HepG2 (cell line): ENCODE data around the gene PDS5B. TPM values are rescaled to one million over a fixed set of nuclear protein-coding genes. Genes with fewer than 3 reads are reported as not detected.

Source experiments
- ATAC-seq: fragments of 200-7000 bp; cut with Tn5 transposase; 3 replicates; pipeline ENCODE4 v1.9.1; 2020; ENCODE audit warnings: mild to moderate bottlenecking, moderate library complexity
- BruUV-seq: library from RNA; stranded (reverse); fragments of 400-500 nt; replicated peaks from 2 replicates; lab custom pipeline; 2021; lab: Mats Ljungman, UMichigan
- CTCF ChIA-PET: fragments of 300-600 bp; formaldehyde crosslinking; extraction: SDS; loops from one replicate; lab custom pipeline; 2021; ENCODE audit warnings: low total read pairs, inconsistent platforms, low intra/inter-chr PET ratio; lab: Yijun Ruan, JAX
- POLR2A ChIA-PET: fragments of 350-600 bp; sonication (Branson Sonifier 250); formaldehyde crosslinking; loops from one replicate; lab custom pipeline; 2020; ENCODE audit warnings: antibody characterized with exemption, inconsistent platforms; lab: Yijun Ruan, JAX
- DNase-seq: peaks from one replicate; pipeline ENCODE4 v3.0.0-alpha.2; 2015; ENCODE audit warnings: low spot score
- FAIRE-seq: peaks from 3 replicates; lab custom pipeline; 2011; peaks lifted over from hg19 to GRCh38; lab: Jason Lieb, UNC
- H2AFZ ChIP-seq: one replicate; pipeline ENCODE4 v1.6.1; 2011; ENCODE audit warnings: low read length, inconsistent platforms
- H3K27ac ChIP-seq: fragments of 300-600 bp; 3 replicates; pipeline ENCODE4 v1.8.0; 2011; ENCODE audit warnings: mixed run types, mild to moderate bottlenecking, mixed read lengths, low read length, inconsistent platforms; ENCODE audit not compliant: insufficient read depth; ENCODE audit errors: extremely low read length
- H3K27me3 ChIP-seq, 2 experiments: fragments of 200-600 bp in 1 of 2; 2 replicates in 1 of 2; 3 replicates in 1 of 2; pipeline versions ENCODE4 v1.6.0 to v1.8.0; 2011; ENCODE audit warnings: low read length in 2 of 2, mild to moderate bottlenecking in 2 of 2, moderate library complexity in 2 of 2, inconsistent platforms in 1 of 2; ENCODE audit not compliant: insufficient read depth in 2 of 2, control insufficient read depth in 1 of 2
- H3K36me3 ChIP-seq, 2 experiments: fragments of 200-600 bp in 1 of 2; replicated peaks in 1 of 2; 2 replicates in 1 of 2; 3 replicates in 1 of 2; pipeline versions ENCODE4 v1.5.1 to v1.8.0; 2011; ENCODE audit warnings: low read length in 2 of 2, inconsistent platforms in 1 of 2; ENCODE audit not compliant: insufficient read depth in 2 of 2, control insufficient read depth in 1 of 2
- H3K4me1 ChIP-seq: 2 replicates; pipeline ENCODE4 v1.5.1; 2012; ENCODE audit warnings: low read length, inconsistent platforms; ENCODE audit not compliant: insufficient read depth
- H3K4me2 ChIP-seq: 2 replicates; pipeline ENCODE4 v1.6.0; 2011; ENCODE audit warnings: low read depth, low read length, inconsistent platforms
- H3K4me3 ChIP-seq, 3 experiments: fragments of 200-600 bp in 1 of 3; sonication (generic), shearing (Covaris generic) in 1 of 3; replicated peaks in 1 of 3; 2 replicates each; pipeline ENCODE4 v1.5.1; 2011 to 2016; ENCODE audit warnings: low read length in 3 of 3, inconsistent platforms in 2 of 3, low read depth in 2 of 3, mild to moderate bottlenecking in 2 of 3, control low read depth in 1 of 3, mixed read lengths in 1 of 3; ENCODE audit not compliant: insufficient read depth in 1 of 3
- H3K79me2 ChIP-seq: one replicate; pipeline ENCODE4 v1.6.1; 2011; ENCODE audit warnings: low read length, inconsistent platforms; ENCODE audit not compliant: insufficient read depth
- H3K9ac ChIP-seq: 2 replicates; pipeline ENCODE4 v1.6.0; 2011; ENCODE audit warnings: mild to moderate bottlenecking, low read depth, low read length, inconsistent platforms; ENCODE audit not compliant: insufficient read depth
- H3K9me3 ChIP-seq: 2 replicates; pipeline ENCODE4 v1.5.1; 2012; ENCODE audit warnings: mild to moderate bottlenecking, low read length
- H4K20me1 ChIP-seq: 2 replicates; pipeline ENCODE4 v1.6.0; 2011; ENCODE audit warnings: inconsistent platforms, mild to moderate bottlenecking, low read length, moderate library complexity; ENCODE audit not compliant: insufficient read depth
- AHR ChIP-seq: IDR thresholded peaks from 2 replicates; pipeline ENCODE4 v1.6.1; 2018; ENCODE audit warnings: missing genetic modification reagents, missing compliant biosample characterization
- CREBL2 ChIP-seq: sonication (generic); formaldehyde crosslinking; IDR thresholded peaks from 2 replicates; pipeline ENCODE4 v1.8.1; 2023; ENCODE audit warnings: missing genetic modification reagents, mild to moderate bottlenecking, borderline replicate concordance
- DPF2 ChIP-seq: sonication (generic); formaldehyde crosslinking; IDR thresholded peaks from 2 replicates; pipeline ENCODE4 v1.4.0; 2020; ENCODE audit warnings: mild to moderate bottlenecking, low read depth, missing genetic modification reagents, borderline replicate concordance
- E2F2 ChIP-seq: sonication (generic); formaldehyde crosslinking; IDR thresholded peaks from 2 replicates; pipeline ENCODE4 v1.4.0; 2020; ENCODE audit warnings: missing genetic modification reagents, borderline replicate concordance
- FOSL1 ChIP-seq: sonication (generic); formaldehyde crosslinking; IDR thresholded peaks from 2 replicates; pipeline ENCODE4 v1.9.0; 2021; ENCODE audit warnings: missing genetic modification reagents, borderline replicate concordance
- GATAD2A ChIP-seq: IDR thresholded peaks from 2 replicates; pipeline ENCODE4 v1.6.1; 2016
- MZF1 ChIP-seq: sonication (generic); formaldehyde crosslinking; IDR thresholded peaks from 2 replicates; pipeline ENCODE4 v1.8.1; 2023; ENCODE audit warnings: mild to moderate bottlenecking, missing genetic modification reagents, borderline replicate concordance
- REST ChIP-seq, 2 experiments: IDR thresholded peaks; 2 replicates each; pipeline ENCODE4 v1.6.1; 2011 to 2012; ENCODE audit warnings: low read length in 2 of 2, borderline replicate concordance in 1 of 2, low read depth in 1 of 2, mild to moderate bottlenecking in 1 of 2, moderate library complexity in 1 of 2
- SETDB1 ChIP-seq: sonication (generic); formaldehyde crosslinking; IDR thresholded peaks from 2 replicates; pipeline ENCODE4 v1.5.1; 2020; ENCODE audit warnings: missing genetic modification reagents, mild to moderate bottlenecking, borderline replicate concordance
- SNAI1 ChIP-seq: sonication (generic); formaldehyde crosslinking; IDR thresholded peaks from 2 replicates; pipeline ENCODE4 v1.5.0; 2020; ENCODE audit warnings: mild to moderate bottlenecking, missing genetic modification reagents, borderline replicate concordance
- YEATS4 ChIP-seq: sonication (generic); formaldehyde crosslinking; IDR thresholded peaks from 2 replicates; pipeline ENCODE4 v1.4.0; 2020; ENCODE audit warnings: missing genetic modification reagents, borderline replicate concordance
- ZNF253 ChIP-seq: sonication (generic); formaldehyde crosslinking; IDR thresholded peaks from 2 replicates; pipeline ENCODE4 v1.8.0; 2022; ENCODE audit warnings: mild to moderate bottlenecking, missing genetic modification reagents, borderline replicate concordance
- ZNF513 ChIP-seq: sonication (generic); formaldehyde crosslinking; conservative IDR thresholded peaks from 2 replicates; pipeline ENCODE4 v1.5.0; 2020; ENCODE audit warnings: missing genetic modification reagents
- ZNF672 ChIP-seq: sonication (generic); formaldehyde crosslinking; IDR thresholded peaks from 2 replicates; pipeline ENCODE4 v1.8.1; 2022; ENCODE audit warnings: missing genetic modification reagents
- WGBS: methylation state at CpG from one replicate; pipeline ENCODE4 v1.1.6; 2017; ENCODE audit warnings: low lambda C conversion rate; 5-methylcytosine and 5-hydroxymethylcytosine counted together
- in situ Hi-C: cut with HindIII; loops from 2 replicates; pipeline ENCODE4 v1.10.0; 2017; ENCODE audit warnings: low pct_unique_long_range_greater_than_20kb; ENCODE audit not compliant: extremely low pct_ligation_motif_present
- intact Hi-C: fragments of 100-400 bp; cut with micrococcal nuclease; formaldehyde crosslinking; loops from one replicate; pipeline ENCODE4 v1.10.0; 2022; ENCODE audit not compliant: unreplicated experiment
- polyA plus RNA-seq, 8 experiments: library from polyadenylated mRNA; depleted of rRNA in 3 of 8; stranded (reverse) in 7 of 8; unstranded in 1 of 8; fragments of >200 nt; fragmentation: Illumina TruSeq in 4 of 8; extraction: Trizol in 4 of 8; gene quantifications; 2 replicates each; pipeline versions ENCODE4 v1.2.1 to v1.2.3, GENCODE V29; 2011 to 2016; ENCODE audit warnings: low read depth in 4 of 8, missing spikeins in 1 of 8, mixed read lengths in 1 of 8; ENCODE audit not compliant: insufficient read depth in 1 of 8
- total RNA-seq, 5 experiments: library from RNA; depleted of rRNA; stranded (reverse); fragments of >200 nt; fragmentation: Illumina TruSeq; extraction: Trizol; gene quantifications; 2 replicates each; pipeline ENCODE4 v1.2.3, GENCODE V29; 2016; ENCODE audit warnings: low read depth in 1 of 5

Gene PDS5B
- total and polyA plus RNA-seq, 2 of the 13 experiments (the other 11 are each of a cell fraction or from before 2014, with no cell fraction given), result 5.8 to 24.6 TPM

- no peak for TF ChIP-seq FOSL1 (CRISPR knock-in tag)
- TF ChIP-seq SNAI1, result no peak
- TF ChIP-seq ZNF253 (CRISPR knock-in tag), result no peak
- no peak for TF ChIP-seq SETDB1 (CRISPR knock-in tag)
- TF ChIP-seq REST (IDR thresholded peaks at IDR 0.05; ENCODE audit: borderline replicate concordance in 1 of 2, low read depth in 1 of 2, low read length in 2 of 2), result peak in 1 of 2 experiments; percentile 80; a peak in 2 of 4 replicates
These were observed 204.5 kb downstream of the PDS5B start (continued) for GRCh38 chr13:32790731-32791130.

GRCh38 chr13:32791545-32792172, 205.4 kb downstream of the PDS5B start:
- intact Hi-C loops, result no loop called here
- DNase-seq (peak; percentile 30), FAIRE-seq (no peak), ATAC-seq (peak; percentile 59)
- Histone ChIP-seq H3K36me3 (no peaks in the 10 kb centered on the region), H3K79me2 (no peaks in the 10 kb centered on the region), H3K27me3 (no peaks in the 10 kb centered on the region; a peak in 1 of 5 replicates), H4K20me1 (no peaks in the 10 kb centered on the region), H3K4me1 (peaks cover 20% of the 10 kb centered on the region), H2AFZ (no peak overlapping the region), H3K9ac (no peak overlapping the region), H3K9me3 (no peaks in the 10 kb centered on the region), H3K4me2 (peak overlapping the region; percentile 47), H3K27ac (no peak overlapping the region), H3K4me3 (no peak overlapping the region)
- BruUV-seq, result no TSS peak
- CTCF ChIA-PET, result no interaction called here
- in situ Hi-C loops, result no loop called here
- 29% methylated on average over 8 of the region's 8 CpGs for WGBS
- POLR2A ChIA-PET, result no interaction called here
- TF ChIP-seq E2F2 (CRISPR knock-in tag) (no peak), DPF2 (CRISPR knock-in tag) (no peak), ZNF672 (no peak), CREBL2 (no peak), ZNF513 (CRISPR knock-in tag) (no peak), YEATS4 (CRISPR knock-in tag) (no peak), MZF1 (no peak), GATAD2A (CRISPR knock-in tag) (no peak), AHR (CRISPR knock-in tag) (no peak)
